ENCODE results near the gene RACGAP1.

Gene RACGAP1

GRCh38 chr12:49943625-49943960 is 81.7 kb downstream of the RACGAP1 start:
- no peaks in the 10 kb centered on the region for H3K27me3 ChIP-seq (ENCODE audit: control insufficient read depth in 1 of 2, insufficient read depth in 2 of 2, low read length in 2 of 2)
- H3K9ac ChIP-seq (ENCODE audit: low read depth in 1 of 2, low read length in 2 of 2): no peak overlapping the region
- H3K27ac ChIP-seq (ENCODE audit: low read depth, low read length): no peak overlapping the region
- no peak overlapping the region for H3K4me3 ChIP-seq (ENCODE audit: low read depth in 1 of 2, low read length in 2 of 2)
- H3K4me1 ChIP-seq (ENCODE audit: control insufficient read depth in 1 of 2, insufficient read depth in 2 of 2, low read length in 2 of 2): peaks cover 0 to 5% of the 10 kb centered on the region in 2 donors
- no peaks in the 10 kb centered on the region for H3K36me3 ChIP-seq (ENCODE audit: control insufficient read depth in 1 of 2, insufficient read depth in 2 of 2, low read length in 2 of 2)
- H3K9me3 ChIP-seq (ENCODE audit: control insufficient read depth in 1 of 2, low read length in 2 of 2): no peaks in the 10 kb centered on the region

DNA sequence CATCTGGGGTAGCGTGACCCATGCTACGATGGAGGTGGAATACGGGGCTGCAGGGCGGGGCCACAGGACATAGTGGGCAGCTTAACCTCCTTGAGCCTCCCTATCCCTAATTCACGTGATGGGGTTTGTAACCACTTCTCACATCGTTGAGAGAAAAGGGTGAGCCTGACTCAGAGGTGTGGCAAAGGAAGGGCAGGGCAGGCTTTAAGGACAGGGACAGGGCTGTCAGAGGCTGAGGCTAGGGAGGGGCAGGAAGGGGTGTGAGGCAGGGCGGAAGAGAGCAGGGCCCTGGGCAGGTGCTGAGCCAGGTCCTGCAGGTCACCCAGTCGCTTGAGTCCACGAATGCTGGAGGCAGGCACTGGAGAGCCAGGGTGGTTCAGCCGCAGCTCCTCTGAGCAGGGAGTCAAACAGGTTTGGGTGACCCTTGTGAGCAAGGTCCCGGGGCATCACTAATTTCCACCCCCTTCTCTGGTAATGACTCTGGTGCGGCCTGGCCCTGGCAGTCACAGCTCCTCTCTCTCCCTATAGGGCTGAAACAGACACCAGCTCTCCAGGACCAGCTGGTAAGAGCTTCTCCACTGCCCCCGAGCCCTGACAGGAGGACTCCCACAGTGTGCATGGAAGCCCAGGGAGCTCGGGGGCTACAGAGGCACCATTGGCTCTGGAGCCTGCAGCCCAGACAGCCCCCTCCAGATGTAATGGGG is 82.2 kb downstream of the RACGAP1 start:
- Histone ChIP-seq H3K27me3 (ENCODE audit: control insufficient read depth in 1 of 2, insufficient read depth in 2 of 2, low read length in 2 of 2) (no peaks in the 10 kb centered on the region), H3K9me3 (ENCODE audit: control insufficient read depth in 1 of 2, low read length in 2 of 2) (no peaks in the 10 kb centered on the region), H3K36me3 (ENCODE audit: control insufficient read depth in 1 of 2, insufficient read depth in 2 of 2, low read length in 2 of 2) (no peaks in the 10 kb centered on the region), H3K27ac (ENCODE audit: low read depth, low read length) (no peak overlapping the region), H3K9ac (ENCODE audit: low read depth in 1 of 2, low read length in 2 of 2) (no peak overlapping the region), H3K4me3 (ENCODE audit: low read depth in 1 of 2, low read length in 2 of 2) (no peak overlapping the region), H3K4me1 (ENCODE audit: control insufficient read depth in 1 of 2, insufficient read depth in 2 of 2, low read length in 2 of 2) (peaks cover 0 to 5% of the 10 kb centered on the region in 2 donors)

- Histone ChIP-seq H3K9me3 (ENCODE audit: control insufficient read depth in 1 of 2, low read length in 2 of 2) (no peaks in the 10 kb centered on the region), H3K36me3 (ENCODE audit: control insufficient read depth in 1 of 2, insufficient read depth in 2 of 2, low read length in 2 of 2) (no peaks in the 10 kb centered on the region), H3K4me1 (ENCODE audit: control insufficient read depth in 1 of 2, insufficient read depth in 2 of 2, low read length in 2 of 2) (peaks cover 0 to 5% of the 10 kb centered on the region in 2 donors), H3K27me3 (ENCODE audit: control insufficient read depth in 1 of 2, insufficient read depth in 2 of 2, low read length in 2 of 2) (no peaks in the 10 kb centered on the region), H3K4me3 (ENCODE audit: low read depth in 1 of 2, low read length in 2 of 2) (no peak overlapping the region), H3K27ac (ENCODE audit: low read depth, low read length) (no peak overlapping the region), H3K9ac (ENCODE audit: low read depth in 1 of 2, low read length in 2 of 2) (no peak overlapping the region)
Observed at GRCh38 chr12:49942512-49942893, 82.8 kb downstream of the RACGAP1 start.

DNA sequence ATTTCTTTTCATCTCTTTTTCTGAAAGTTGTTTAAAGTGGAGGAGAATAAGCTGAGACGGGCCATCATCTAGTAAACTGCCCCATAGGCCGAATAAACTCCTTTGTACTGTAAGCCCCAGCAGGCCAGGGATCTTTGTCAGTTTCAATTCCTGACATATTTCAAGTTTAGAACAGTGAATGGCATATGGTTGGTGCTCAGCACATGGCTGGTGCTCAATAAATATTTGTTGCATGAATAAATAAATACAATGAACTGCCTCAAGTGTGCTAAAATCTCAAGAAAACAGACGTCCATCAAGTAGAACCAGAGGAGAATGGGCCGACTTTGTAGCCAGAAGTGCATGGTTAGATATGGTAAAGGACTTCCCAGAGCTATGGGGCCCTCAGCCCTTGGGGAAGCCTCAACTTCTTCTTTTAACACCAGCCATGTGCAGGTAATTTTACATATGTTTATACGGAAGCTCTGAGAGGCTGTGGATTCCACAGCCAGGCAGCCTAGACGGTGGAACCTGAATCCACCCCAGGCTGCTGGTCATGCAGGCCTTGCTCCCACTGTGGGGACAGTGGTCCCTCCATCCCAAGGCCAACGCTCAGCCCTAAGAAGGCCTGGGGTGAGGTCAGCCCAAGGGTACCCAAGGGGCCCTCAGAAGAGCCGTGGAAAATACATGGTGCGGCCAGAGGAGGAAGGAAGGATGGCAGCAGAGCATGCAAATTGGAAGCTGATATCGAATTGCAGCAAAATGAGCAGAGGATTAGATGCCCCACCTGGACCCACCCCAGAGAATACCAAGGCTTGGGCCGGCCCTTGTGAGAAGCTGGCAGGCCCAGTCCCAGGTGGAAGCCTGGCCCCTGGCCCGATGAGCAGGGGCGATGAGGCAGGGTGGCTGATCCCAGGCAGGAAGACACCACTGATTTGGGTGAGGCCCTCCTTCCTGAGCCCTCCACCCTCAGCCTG is 83.5 kb downstream of the RACGAP1 start:
- no peak overlapping the region for H3K4me3 ChIP-seq (ENCODE audit: low read depth in 1 of 2, low read length in 2 of 2)
- no peaks in the 10 kb centered on the region for H3K36me3 ChIP-seq (ENCODE audit: control insufficient read depth in 1 of 2, insufficient read depth in 2 of 2, low read length in 2 of 2)
- H3K27me3 ChIP-seq (ENCODE audit: control insufficient read depth in 1 of 2, insufficient read depth in 2 of 2, low read length in 2 of 2): no peaks in the 10 kb centered on the region
- no peak overlapping the region for H3K9ac ChIP-seq (ENCODE audit: low read depth in 1 of 2, low read length in 2 of 2)
- no peak overlapping the region for H3K27ac ChIP-seq (ENCODE audit: low read depth, low read length)
- peaks cover 0 to 5% of the 10 kb centered on the region in 2 donors for H3K4me1 ChIP-seq (ENCODE audit: control insufficient read depth in 1 of 2, insufficient read depth in 2 of 2, low read length in 2 of 2)
- H3K9me3 ChIP-seq (ENCODE audit: control insufficient read depth in 1 of 2, low read length in 2 of 2): no peaks in the 10 kb centered on the region

DNA sequence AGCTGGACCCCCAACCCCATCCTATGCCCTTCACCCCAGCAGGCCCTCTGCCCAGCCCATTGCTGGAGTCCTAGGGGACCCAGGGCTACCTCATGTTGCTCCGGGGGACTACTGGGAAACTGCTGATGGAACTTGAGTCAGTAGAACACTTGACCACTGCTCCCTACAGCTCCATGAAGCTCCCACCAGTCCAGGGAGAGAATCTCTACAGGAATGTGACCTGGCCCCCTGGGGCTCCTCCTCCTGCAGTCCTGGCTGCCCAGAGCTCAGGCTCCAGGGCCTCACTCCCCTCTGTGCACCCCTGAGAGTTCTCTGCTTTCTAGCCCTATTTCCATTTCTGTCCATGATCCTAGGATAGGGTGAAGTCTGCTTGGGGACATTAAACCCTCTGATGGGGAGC is 85.6 kb downstream of the RACGAP1 start:
- Histone ChIP-seq H3K4me3 (ENCODE audit: low read depth in 1 of 2, low read length in 2 of 2) (no peak overlapping the region), H3K4me1 (ENCODE audit: control insufficient read depth in 1 of 2, insufficient read depth in 2 of 2, low read length in 2 of 2) (peaks cover 0 to 5% of the 10 kb centered on the region in 2 donors), H3K9ac (ENCODE audit: low read depth in 1 of 2, low read length in 2 of 2) (no peak overlapping the region), H3K36me3 (ENCODE audit: control insufficient read depth in 1 of 2, insufficient read depth in 2 of 2, low read length in 2 of 2) (no peaks in the 10 kb centered on the region), H3K9me3 (ENCODE audit: control insufficient read depth in 1 of 2, low read length in 2 of 2) (no peaks in the 10 kb centered on the region), H3K27ac (ENCODE audit: low read depth, low read length) (no peak overlapping the region), H3K27me3 (ENCODE audit: control insufficient read depth in 1 of 2, insufficient read depth in 2 of 2, low read length in 2 of 2) (no peaks in the 10 kb centered on the region)

- Histone ChIP-seq H3K4me1 (ENCODE audit: control insufficient read depth in 1 of 2, insufficient read depth in 2 of 2, low read length in 2 of 2) (peaks cover 0 to 5% of the 10 kb centered on the region in 2 donors), H3K27ac (ENCODE audit: low read depth, low read length) (no peak overlapping the region), H3K27me3 (ENCODE audit: control insufficient read depth in 1 of 2, insufficient read depth in 2 of 2, low read length in 2 of 2) (no peaks in the 10 kb centered on the region), H3K4me3 (ENCODE audit: low read depth in 1 of 2, low read length in 2 of 2) (no peak overlapping the region), H3K36me3 (ENCODE audit: control insufficient read depth in 1 of 2, insufficient read depth in 2 of 2, low read length in 2 of 2) (no peaks in the 10 kb centered on the region), H3K9me3 (ENCODE audit: control insufficient read depth in 1 of 2, low read length in 2 of 2) (no peaks in the 10 kb centered on the region), H3K9ac (ENCODE audit: low read depth in 1 of 2, low read length in 2 of 2) (no peak overlapping the region)
Observed at GRCh38 chr12:49939307-49939706, 86.0 kb downstream of the RACGAP1 start.

All from duodenal mucosa (tissue), 2 donors.